Activated naive CD8-positive, alpha-beta T cell treated with anti-CD3 and anti-CD28 coated beads for 36 hours (primary cell): Measurements from ENCODE around the gene CSRNP3. TPM values are rescaled to one million over a fixed set of nuclear protein-coding genes. Genes with fewer than 3 reads are reported as not detected.

ENCODE experiments used
- DNase-seq: peaks from one replicate; pipeline ENCODE4 v3.0.0; 2021
- H3K27ac Mint-ChIP-seq: one replicate; pipeline ENCODE4 v1.8.0; 2022; ENCODE audit warnings: mild to moderate bottlenecking, moderate library complexity, mixed read lengths
- H3K27me3 Mint-ChIP-seq: one replicate; pipeline ENCODE4 v1.8.0; 2022; ENCODE audit warnings: mild to moderate bottlenecking, mixed read lengths
- H3K36me3 Mint-ChIP-seq: one replicate; pipeline ENCODE4 v1.8.0; 2021; ENCODE audit warnings: mild to moderate bottlenecking, mixed read lengths
- H3K4me1 Mint-ChIP-seq: one replicate; pipeline ENCODE4 v1.8.0; 2021; ENCODE audit warnings: mixed read lengths
- H3K4me3 Mint-ChIP-seq: one replicate; pipeline ENCODE4 v1.8.0; 2022; ENCODE audit warnings: mild to moderate bottlenecking, moderate library complexity, mixed read lengths
- H3K9me3 Mint-ChIP-seq: one replicate; pipeline ENCODE4 v1.8.0; 2022; ENCODE audit warnings: mixed read lengths
- total RNA-seq, 2 experiments: library from RNA; stranded (reverse); gene quantifications; one replicate each; pipeline ENCODE4 v1.2.3, GENCODE V29; 2021

Gene CSRNP3, protein sequence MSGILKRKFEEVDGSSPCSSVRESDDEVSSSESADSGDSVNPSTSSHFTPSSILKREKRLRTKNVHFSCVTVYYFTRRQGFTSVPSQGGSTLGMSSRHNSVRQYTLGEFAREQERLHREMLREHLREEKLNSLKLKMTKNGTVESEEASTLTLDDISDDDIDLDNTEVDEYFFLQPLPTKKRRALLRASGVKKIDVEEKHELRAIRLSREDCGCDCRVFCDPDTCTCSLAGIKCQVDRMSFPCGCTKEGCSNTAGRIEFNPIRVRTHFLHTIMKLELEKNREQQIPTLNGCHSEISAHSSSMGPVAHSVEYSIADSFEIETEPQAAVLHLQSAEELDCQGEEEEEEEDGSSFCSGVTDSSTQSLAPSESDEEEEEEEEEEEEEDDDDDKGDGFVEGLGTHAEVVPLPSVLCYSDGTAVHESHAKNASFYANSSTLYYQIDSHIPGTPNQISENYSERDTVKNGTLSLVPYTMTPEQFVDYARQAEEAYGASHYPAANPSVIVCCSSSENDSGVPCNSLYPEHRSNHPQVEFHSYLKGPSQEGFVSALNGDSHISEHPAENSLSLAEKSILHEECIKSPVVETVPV
- not detected for total RNA-seq

DNA sequence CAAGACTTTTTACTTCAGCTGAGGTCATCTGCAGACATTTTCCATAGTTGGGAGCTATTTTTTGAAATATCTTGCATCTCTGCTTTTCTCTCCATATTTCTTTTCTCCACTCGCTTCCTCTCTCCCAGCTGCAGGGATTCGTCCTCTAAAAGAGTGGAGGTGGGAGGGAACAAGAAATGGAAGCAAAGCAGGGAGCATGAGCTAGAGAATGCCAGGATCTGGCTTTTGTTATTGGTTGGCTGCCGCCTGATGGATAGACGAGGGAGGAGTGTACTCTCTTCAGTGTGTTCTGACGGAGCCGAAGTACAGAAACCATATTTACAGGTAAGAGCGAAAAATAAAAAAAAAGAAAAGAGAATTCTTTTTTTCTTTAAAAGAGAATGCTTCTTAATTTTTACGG, at the start of gene CSRNP3:
Gene CSRNP3 (plus strand): TSS at position 282 of the 400 bp plus-strand sequence. CDS start 125,368 bp downstream, outside the sequence.
- no peak for DNase-seq
- H3K4me3 Mint-ChIP-seq: no peak within 1 kb of the TSS
- peaks cover 4% of the 10 kb centered on the region for H3K27me3 Mint-ChIP-seq
- no peak within 1 kb of the TSS for H3K27ac Mint-ChIP-seq
- H3K36me3 Mint-ChIP-seq: no peaks in the 10 kb centered on the region
- no peaks in the 10 kb centered on the region for H3K4me1 Mint-ChIP-seq
- H3K9me3 Mint-ChIP-seq: no peaks in the 10 kb centered on the region

DNA sequence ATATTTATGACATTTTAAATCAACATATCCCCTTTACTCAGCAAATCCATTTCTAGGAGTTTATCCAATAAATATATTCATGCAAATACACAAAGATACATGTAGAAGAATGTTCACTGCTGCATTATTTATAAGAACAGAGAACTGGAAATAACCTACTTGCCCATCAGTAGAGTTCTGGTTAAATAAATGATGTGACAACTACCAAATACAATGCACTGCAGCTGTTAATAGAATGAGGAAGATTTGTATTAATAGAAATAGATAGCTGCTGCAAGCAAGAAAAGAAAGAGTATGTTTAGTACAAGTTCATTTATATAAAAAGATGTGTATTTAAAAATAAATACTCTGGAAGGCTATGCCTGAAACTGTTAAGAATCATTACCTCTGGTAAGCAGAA, 49.3 kb upstream of the CSRNP3 start:
- Mint-ChIP-seq H3K27ac (no peak overlapping the region), H3K9me3 (peaks cover 17% of the 10 kb centered on the region), H3K4me1 (no peaks in the 10 kb centered on the region), H3K4me3 (no peak overlapping the region), H3K36me3 (peaks cover 2% of the 10 kb centered on the region), H3K27me3 (no peaks in the 10 kb centered on the region)
- DNase-seq: no peak

DNA sequence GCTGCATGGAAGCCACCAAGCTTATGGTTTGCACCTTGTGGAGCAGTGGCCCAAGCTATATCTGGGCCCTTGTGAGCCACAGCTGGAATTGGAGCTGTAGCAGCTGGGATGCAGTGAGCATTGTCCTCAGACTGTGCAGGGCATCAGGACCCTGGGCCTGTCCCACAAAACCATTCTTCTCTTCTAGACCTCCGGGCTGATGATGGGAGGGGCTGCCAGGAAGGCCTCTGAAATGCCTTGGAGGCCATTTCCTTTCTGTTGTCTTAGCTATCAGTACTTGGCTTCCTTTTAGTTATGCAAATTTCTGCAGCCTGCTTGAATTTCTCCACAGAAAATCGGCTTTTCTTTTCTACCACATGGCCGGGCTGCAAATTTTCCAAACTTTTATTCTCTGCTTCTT, 46.4 kb upstream of the CSRNP3 start:
- no peaks in the 10 kb centered on the region for H3K27me3 Mint-ChIP-seq
- DNase-seq: no peak

GRCh38 chr2:165425556-165425955, 43.9 kb upstream of the CSRNP3 start:
- Mint-ChIP-seq H3K36me3 (peaks cover 2% of the 10 kb centered on the region), H3K9me3 (peaks cover 8% of the 10 kb centered on the region), H3K27me3 (no peaks in the 10 kb centered on the region), H3K4me1 (no peaks in the 10 kb centered on the region), H3K4me3 (no peak overlapping the region), H3K27ac (no peak overlapping the region)
- no peak for DNase-seq

More for the DNA sequence above, 46.4 kb upstream of the CSRNP3 start:
- H3K27ac Mint-ChIP-seq: no peak overlapping the region
- H3K4me1 Mint-ChIP-seq: no peaks in the 10 kb centered on the region
- H3K9me3 Mint-ChIP-seq: peaks cover 8% of the 10 kb centered on the region
- H3K36me3 Mint-ChIP-seq: peaks cover 2% of the 10 kb centered on the region
- H3K4me3 Mint-ChIP-seq: no peak overlapping the region

GRCh38 chr2:165427686-165428085, 41.8 kb upstream of the CSRNP3 start:
- peaks cover 6% of the 10 kb centered on the region for H3K9me3 Mint-ChIP-seq
- no peak overlapping the region for H3K27ac Mint-ChIP-seq
- no peak overlapping the region for H3K4me3 Mint-ChIP-seq
- DNase-seq: no peak
- peaks cover 2% of the 10 kb centered on the region for H3K36me3 Mint-ChIP-seq
- H3K27me3 Mint-ChIP-seq: no peaks in the 10 kb centered on the region
- no peaks in the 10 kb centered on the region for H3K4me1 Mint-ChIP-seq

DNA sequence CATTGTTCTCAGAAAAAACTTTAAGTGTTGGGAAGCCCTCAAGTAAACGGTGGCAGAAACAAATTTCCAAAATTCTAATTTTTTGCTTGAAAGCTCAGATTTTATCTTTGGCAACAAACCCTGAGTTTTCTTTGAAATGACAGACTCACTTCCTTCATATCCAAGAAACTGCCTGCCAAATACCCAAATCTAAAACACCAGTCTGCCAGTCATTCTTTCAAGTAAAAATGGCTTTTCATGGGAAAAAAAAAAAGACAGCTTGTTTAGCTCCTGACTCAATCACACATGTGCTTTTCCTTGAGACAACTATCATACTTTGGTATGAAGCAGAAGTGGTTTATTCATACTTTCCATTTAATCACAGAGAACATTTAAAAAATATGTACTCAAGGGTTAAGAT, 40.6 kb upstream of the CSRNP3 start:
- Mint-ChIP-seq H3K27me3 (no peaks in the 10 kb centered on the region), H3K9me3 (peaks cover under 1% of the 10 kb centered on the region), H3K4me1 (no peaks in the 10 kb centered on the region), H3K36me3 (no peaks in the 10 kb centered on the region), H3K27ac (no peak overlapping the region), H3K4me3 (no peak overlapping the region)
- no peak for DNase-seq

- Mint-ChIP-seq H3K27ac (no peak overlapping the region), H3K27me3 (no peaks in the 10 kb centered on the region)
- no peak for DNase-seq
These were observed 38.5 kb upstream of the CSRNP3 start for GRCh38 chr2:165431014-165431413.

DNA sequence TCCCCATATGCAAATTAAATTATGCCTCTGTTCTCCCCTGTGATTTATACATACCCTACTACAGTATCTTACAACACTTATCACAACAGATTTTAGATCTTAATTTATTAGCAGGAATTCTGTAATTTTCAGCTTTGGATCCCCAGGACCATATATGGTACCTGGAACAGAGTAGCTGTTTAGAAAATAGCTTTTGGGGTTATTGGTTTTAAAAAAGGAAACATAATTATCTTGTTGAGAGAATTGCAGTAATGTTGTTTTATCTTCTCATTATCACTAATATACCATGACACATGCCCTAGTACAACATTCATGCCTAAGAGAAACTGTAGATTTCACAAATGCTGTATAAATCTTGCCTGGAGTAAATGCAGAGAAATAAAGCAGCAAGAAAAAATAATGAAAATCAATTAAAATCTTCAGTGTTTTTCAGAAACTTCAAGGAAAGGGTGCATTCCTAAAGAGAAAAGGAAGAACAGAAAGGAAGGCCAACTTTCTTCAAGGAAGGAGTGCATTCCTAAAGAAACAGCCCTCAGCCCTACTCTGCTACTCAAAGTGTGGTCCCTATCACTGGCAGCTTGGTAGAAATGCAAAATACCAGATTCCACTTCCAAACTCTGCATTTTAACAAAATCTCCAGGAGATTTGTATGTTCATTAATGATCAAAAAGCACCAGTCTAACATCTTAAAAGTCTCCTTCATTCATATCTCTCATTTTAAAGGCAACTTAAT, 37.1 kb upstream of the CSRNP3 start:
- H3K27ac Mint-ChIP-seq: no peak overlapping the region
- peaks cover 3% of the 10 kb centered on the region for H3K4me1 Mint-ChIP-seq
- H3K27me3 Mint-ChIP-seq: no peaks in the 10 kb centered on the region
- H3K4me3 Mint-ChIP-seq: no peak overlapping the region
- H3K9me3 Mint-ChIP-seq: no peaks in the 10 kb centered on the region
- no peaks in the 10 kb centered on the region for H3K36me3 Mint-ChIP-seq
- no peak for DNase-seq

More at GRCh38 chr2:165431014-165431413, 38.5 kb upstream of the CSRNP3 start:
- Mint-ChIP-seq H3K9me3 (no peaks in the 10 kb centered on the region), H3K4me1 (no peaks in the 10 kb centered on the region), H3K36me3 (no peaks in the 10 kb centered on the region), H3K4me3 (no peak overlapping the region)

- Mint-ChIP-seq H3K36me3 (no peaks in the 10 kb centered on the region), H3K4me3 (no peak overlapping the region), H3K4me1 (peaks cover 3% of the 10 kb centered on the region), H3K27me3 (no peaks in the 10 kb centered on the region), H3K9me3 (no peaks in the 10 kb centered on the region), H3K27ac (no peak overlapping the region)
- no peak for DNase-seq
These were observed 34.5 kb upstream of the CSRNP3 start for GRCh38 chr2:165434865-165435496.

- no peak overlapping the region for H3K27ac Mint-ChIP-seq
- H3K27me3 Mint-ChIP-seq: no peaks in the 10 kb centered on the region
- peaks cover 6% of the 10 kb centered on the region for H3K4me1 Mint-ChIP-seq
- DNase-seq: no peak
- H3K36me3 Mint-ChIP-seq: no peaks in the 10 kb centered on the region
- no peaks in the 10 kb centered on the region for H3K9me3 Mint-ChIP-seq
- H3K4me3 Mint-ChIP-seq: no peak overlapping the region
These were observed 33.9 kb upstream of the CSRNP3 start for GRCh38 chr2:165435611-165436010.

- peaks cover 6% of the 10 kb centered on the region for H3K4me1 Mint-ChIP-seq
These were observed 32.9 kb upstream of the CSRNP3 start for GRCh38 chr2:165436559-165436958.

DNA sequence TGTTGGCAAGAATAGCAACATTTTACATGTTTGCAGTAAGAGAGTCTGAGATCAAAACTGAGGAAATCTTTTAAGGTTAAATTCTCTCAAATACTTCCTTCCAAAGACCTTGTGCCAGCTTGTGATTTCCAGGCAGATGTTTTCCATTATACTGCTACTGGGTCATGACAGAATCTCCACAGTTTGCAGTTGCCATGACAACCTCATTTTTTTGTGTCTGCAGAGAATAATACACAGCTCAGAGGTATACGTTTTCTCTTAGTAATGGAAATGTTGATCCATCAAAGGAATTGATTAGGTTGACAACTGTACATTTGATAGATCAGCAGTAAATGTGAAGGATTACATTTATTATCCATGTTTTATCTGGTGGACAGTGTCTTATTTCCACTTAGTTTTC, 29.1 kb upstream of the CSRNP3 start:
- no peak for DNase-seq
- no peaks in the 10 kb centered on the region for H3K36me3 Mint-ChIP-seq
- H3K4me3 Mint-ChIP-seq: no peak overlapping the region
- H3K4me1 Mint-ChIP-seq: peaks cover 12% of the 10 kb centered on the region
- no peaks in the 10 kb centered on the region for H3K27me3 Mint-ChIP-seq
- no peak overlapping the region for H3K27ac Mint-ChIP-seq
- H3K9me3 Mint-ChIP-seq: no peaks in the 10 kb centered on the region

More at GRCh38 chr2:165436559-165436958, 32.9 kb upstream of the CSRNP3 start:
- Mint-ChIP-seq H3K36me3 (no peaks in the 10 kb centered on the region), H3K27me3 (no peaks in the 10 kb centered on the region), H3K9me3 (no peaks in the 10 kb centered on the region), H3K4me3 (no peak overlapping the region), H3K27ac (no peak overlapping the region)
- DNase-seq: no peak

DNA sequence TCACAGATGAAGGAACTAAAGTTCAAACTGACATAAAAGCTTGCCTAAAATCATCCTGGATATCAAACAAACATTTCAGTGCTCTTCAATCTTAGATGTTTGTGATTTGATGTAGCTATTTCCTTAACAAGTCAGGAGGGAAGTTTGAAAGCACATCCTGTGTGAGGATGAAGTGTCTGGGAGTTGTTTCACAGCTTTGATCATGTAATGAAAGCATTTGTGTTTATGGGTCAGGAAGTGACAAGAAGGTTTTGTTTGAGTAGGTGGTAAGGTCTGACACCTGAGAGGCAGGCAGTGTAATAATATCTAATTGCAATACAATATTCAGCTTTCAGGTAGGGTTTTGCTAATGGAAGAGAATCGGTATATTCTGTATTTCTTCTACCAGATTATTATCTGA, 26.0 kb upstream of the CSRNP3 start:
- Mint-ChIP-seq H3K27me3 (no peaks in the 10 kb centered on the region), H3K27ac (no peak overlapping the region), H3K9me3 (no peaks in the 10 kb centered on the region), H3K4me3 (no peak overlapping the region), H3K36me3 (no peaks in the 10 kb centered on the region), H3K4me1 (peaks cover 9% of the 10 kb centered on the region)
- DNase-seq: no peak

DNA sequence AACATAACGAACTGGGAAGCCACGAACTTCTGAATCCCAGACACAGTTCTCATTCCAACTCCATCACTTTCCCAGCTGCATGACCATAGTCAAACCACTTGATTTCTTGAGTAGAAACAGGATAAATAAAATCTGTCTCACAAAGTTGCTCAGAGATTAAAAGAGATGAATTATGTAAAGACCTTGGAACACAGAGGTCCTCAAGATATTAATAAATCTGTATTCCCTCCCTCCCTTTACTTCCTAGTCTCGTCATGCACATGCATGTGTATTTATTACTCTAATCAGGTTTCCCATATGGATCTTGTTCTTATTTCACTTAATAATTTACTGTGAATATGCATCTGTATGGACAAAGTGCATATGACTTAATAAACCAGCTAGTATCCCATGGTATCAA, 21.1 kb upstream of the CSRNP3 start:
- peaks cover 4% of the 10 kb centered on the region for H3K4me1 Mint-ChIP-seq
- H3K27me3 Mint-ChIP-seq: peaks cover 9% of the 10 kb centered on the region
- H3K9me3 Mint-ChIP-seq: no peaks in the 10 kb centered on the region
- no peak for DNase-seq
- H3K4me3 Mint-ChIP-seq: no peak overlapping the region
- no peaks in the 10 kb centered on the region for H3K36me3 Mint-ChIP-seq
- H3K27ac Mint-ChIP-seq: no peak overlapping the region

- H3K36me3 Mint-ChIP-seq: no peaks in the 10 kb centered on the region
These were observed 19.3 kb upstream of the CSRNP3 start for GRCh38 chr2:165450156-165450555.

More at GRCh38 chr2:165450156-165450555, 19.3 kb upstream of the CSRNP3 start:
- H3K9me3 Mint-ChIP-seq: no peaks in the 10 kb centered on the region
- no peak overlapping the region for H3K4me3 Mint-ChIP-seq
- H3K27me3 Mint-ChIP-seq: peaks cover 9% of the 10 kb centered on the region
- H3K27ac Mint-ChIP-seq: no peak overlapping the region
- H3K4me1 Mint-ChIP-seq: no peaks in the 10 kb centered on the region
- no peak for DNase-seq
